Gastrocnemius medialis (tissue), 4 donors: Measurements from ENCODE around the gene COL20A1. TPM values are rescaled to one million over a fixed set of nuclear protein-coding genes. Genes with fewer than 3 reads are reported as not detected.
"Not testable (repeated sequence)": the region's sequence is repeated elsewhere in the genome, so short reads cannot be mapped to it uniquely, and the experiment has no call there.

Experiments used
- ATAC-seq, 2 donors: fragments of 150-250 bp; one replicate each; pipeline ENCODE4 v1.9.1; 2016
- DNase-seq, 2 donors: peaks; one replicate each; pipeline ENCODE4 v3.0.0-alpha.2; 2019
- H3K27ac ChIP-seq, 4 donors: fragments of 200-600 bp; sonication (generic); 1 replicate in 1 of 4; 2 replicates in 3 of 4; pipeline ENCODE4 v1.5.1; 2016 to 2018; ENCODE audit warnings: mild to moderate bottlenecking in 2 of 4, moderate library complexity in 1 of 4
- H3K27me3 ChIP-seq, 3 donors: fragments of 200-600 bp; sonication (generic) in 2 of 3; 1 replicate in 1 of 3; 2 replicates in 2 of 3; pipeline versions ENCODE4 v1.5.1 to v1.6.0; 2016 to 2019; ENCODE audit warnings: mild to moderate bottlenecking in 1 of 3, moderate library complexity in 1 of 3
- H3K36me3 ChIP-seq, 2 donors: fragments of 200-600 bp; sonication (generic) in 1 of 2; one replicate each; pipeline ENCODE4 v1.5.1; 2017 to 2018
- H3K4me1 ChIP-seq, 2 donors: fragments of 200-600 bp; sonication (generic) in 1 of 2; one replicate each; pipeline ENCODE4 v1.5.1; 2016 to 2017; ENCODE audit warnings: mild to moderate bottlenecking in 2 of 2
- H3K4me3 ChIP-seq, 4 donors: fragments of 200-600 bp; sonication (generic) in 3 of 4; 1 replicate in 1 of 4; 2 replicates in 3 of 4; pipeline ENCODE4 v1.5.1; 2016 to 2019; ENCODE audit warnings: mild to moderate bottlenecking in 2 of 4
- H3K9me3 ChIP-seq, 3 donors: fragments of 200-600 bp; sonication (generic) in 2 of 3; 1 replicate in 1 of 3; 2 replicates in 2 of 3; pipeline ENCODE4 v1.5.1; 2016 to 2019
- CTCF ChIP-seq, 5 experiments: fragments of 450-650 bp in 3 of 5; fragments of 200-600 bp in 2 of 5; sonication (generic) in 2 of 5; IDR thresholded peaks in 4 of 5; conservative IDR thresholded peaks in 1 of 5; 1 replicate in 4 of 5; 2 replicates in 1 of 5; pipeline ENCODE4 v1.5.1; 2016 to 2019; ENCODE audit warnings: antibody characterized with exemption in 5 of 5, mild to moderate bottlenecking in 3 of 5, moderate library complexity in 3 of 5
- POLR2A ChIP-seq, 2 donors: fragments of 450-650 bp; IDR thresholded peaks; one replicate each; pipeline ENCODE4 v1.6.1; 2017; ENCODE audit warnings: antibody characterized with exemption in 2 of 2, mild to moderate bottlenecking in 2 of 2, moderate library complexity in 2 of 2
- in situ Hi-C, 4 donors: fragments of 200-750 bp; cut with MboI; loops; one replicate each; pipeline versions ENCODE4 v1.15.0 to v1.8.0; 2017; ENCODE audit warnings: low sequenced_read_pairs in 4 of 4
- intact Hi-C: fragments of 100-400 bp; cut with DNase I; formaldehyde crosslinking; loops from one replicate; pipeline ENCODE4 v1.15.1; 2023; ENCODE audit warnings: low total_unique reads
- total RNA-seq, 4 donors: library from RNA; depleted of rRNA; stranded (reverse); fragments of >200 nt; gene quantifications; one replicate each; pipeline versions ENCODE4 v1.1.0 to v1.2.3, GENCODE V29; 2016

COL20A1 gene
- total RNA-seq, 4 donors from 2014 or later = 0.23 TPM; not detected in 3

GRCh38 chr20:63337786-63338420 lies 44.9 kb downstream of the COL20A1 start:
- H3K36me3 ChIP-seq = no peaks in the 10 kb centered on the region
- ATAC-seq (no peak), DNase-seq (no peak)
- peaks cover 22 to 37% (median 37%) of the 10 kb centered on the region in 3 donors for H3K27me3 ChIP-seq
- TF ChIP-seq POLR2A (IDR thresholded peaks at IDR 0.05) = no peak
- TF ChIP-seq CTCF (IDR thresholded peaks at IDR 0.05 in 4 of 5, conservative IDR thresholded peaks at IDR 0.05 in 1 of 5) = no peak
- H3K27ac ChIP-seq = no peak overlapping the region
- in situ Hi-C loops (no loop called here), intact Hi-C loops (no loop called here)
- no peaks in the 10 kb centered on the region for H3K4me1 ChIP-seq
- H3K4me3 ChIP-seq = no peak overlapping the region
- H3K9me3 ChIP-seq = no peaks in the 10 kb centered on the region

GRCh38 chr20:63339154-63340094 lies 46.4 kb downstream of the COL20A1 start:
- DNase-seq, intact Hi-C loops, H3K27ac ChIP-seq, H3K36me3 ChIP-seq, H3K4me3 ChIP-seq, ATAC-seq, H3K9me3 ChIP-seq, in situ Hi-C loops, H3K4me1 ChIP-seq: not testable (repeated sequence)
- H3K27me3 ChIP-seq = peaks cover 36 to 50% (median 38%) of the 10 kb centered on the region in 3 donors

GRCh38 chr20:63340158-63340688 lies 47.2 kb downstream of the COL20A1 start:
- ATAC-seq, intact Hi-C loops, in situ Hi-C loops, H3K27ac ChIP-seq, H3K4me1 ChIP-seq, H3K36me3 ChIP-seq, DNase-seq, H3K9me3 ChIP-seq, H3K4me3 ChIP-seq: not testable (repeated sequence)
- H3K27me3 ChIP-seq = peaks cover 35 to 53% (median 44%) of the 10 kb centered on the region in 3 donors

GRCh38 chr20:63342561-63343459 lies 49.8 kb downstream of the COL20A1 start:
- no peak overlapping the region for H3K4me3 ChIP-seq
- no peak for DNase-seq
- no peak for ATAC-seq
- H3K9me3 ChIP-seq = no peaks in the 10 kb centered on the region
- H3K27me3 ChIP-seq = peaks cover 33 to 50% (median 47%) of the 10 kb centered on the region in 3 donors
- in situ Hi-C loops = no loop called here
- TF ChIP-seq POLR2A (IDR thresholded peaks at IDR 0.05) (no peak), CTCF (IDR thresholded peaks at IDR 0.05 in 4 of 5, conservative IDR thresholded peaks at IDR 0.05 in 1 of 5) (no peak)
- H3K27ac ChIP-seq = no peak overlapping the region
- intact Hi-C loops = no loop called here
- H3K4me1 ChIP-seq = no peaks in the 10 kb centered on the region
- no peaks in the 10 kb centered on the region for H3K36me3 ChIP-seq
